ENCODE measurements around the gene PAQR7. TPM values are rescaled to one million over a fixed set of nuclear protein-coding genes. Genes with fewer than 3 reads are reported as not detected.

Gene PAQR7
- total RNA-seq, 1 experiment from 2014 or later: 6.4 TPM

- no peaks in the 10 kb centered on the region for H4K20me1 ChIP-seq (ENCODE audit: low read length)
- no peak overlapping the region for H2AFZ ChIP-seq (ENCODE audit: low read length)
- H3K4me3 ChIP-seq (ENCODE audit: low read length): no peak overlapping the region
- TF ChIP-seq CTCF (conservative IDR thresholded peaks at IDR 0.05; ENCODE audit: low read depth, low read length) (no peak), EZH2 (IDR thresholded peaks at IDR 0.05; ENCODE audit: low read length, unreplicated experiment) (no peak), EZH2phosphoT487 (IDR thresholded peaks at IDR 0.05; ENCODE audit: borderline replicate concordance, low read length) (no peak)
- ChIA-PET CTCF (no interaction called here), POLR2A (ENCODE audit: unreplicated experiment) (no interaction called here)
- H3K4me2 ChIP-seq (ENCODE audit: low read length): no peak overlapping the region
- H3K27me3 ChIP-seq (ENCODE audit: low read length): no peaks in the 10 kb centered on the region
- intact Hi-C loops (cut with micrococcal nuclease): no loop called here
- BruUV-seq (replicated peaks): no TSS peak
- H3K4me1 ChIP-seq (ENCODE audit: insufficient read depth, low read length): 0 out of 2 replicates have a peak, but pooled peaks cover 3% of the 10 kb centered on the region
- no peak overlapping the region for H3K9ac ChIP-seq (ENCODE audit: low read length)
- no peaks in the 10 kb centered on the region for H3K9me3 ChIP-seq (ENCODE audit: low read length)
- H3K27ac ChIP-seq (ENCODE audit: low read length): no peak overlapping the region
- H3K9me2 ChIP-seq (replicated peaks; ENCODE audit: low read length): no peaks in the 10 kb centered on the region
- H3K36me3 ChIP-seq (ENCODE audit: low read depth, low read length): no peaks in the 10 kb centered on the region
- H3F3A ChIP-seq (ENCODE audit: low read length, unreplicated experiment): no peaks in the 10 kb centered on the region
- no peak for ATAC-seq
- DNase-seq: no peak
- peaks cover 5% of the 10 kb centered on the region for H3K79me2 ChIP-seq (ENCODE audit: low read length)
These were observed 11.8 kb downstream of the PAQR7 start for GRCh38 chr1:25863486-25864262.

GRCh38 chr1:25862785-25863485 is 12.6 kb downstream of the PAQR7 start:
- no peaks in the 10 kb centered on the region for H3K9me3 ChIP-seq (ENCODE audit: low read length)
- H3K4me1 ChIP-seq (ENCODE audit: insufficient read depth, low read length): 0 out of 2 replicates have a peak, but pooled peaks cover 7% of the 10 kb centered on the region
- H3K36me3 ChIP-seq (ENCODE audit: low read depth, low read length): no peaks in the 10 kb centered on the region
- H3K9me2 ChIP-seq (replicated peaks; ENCODE audit: low read length): no peaks in the 10 kb centered on the region
- H3F3A ChIP-seq (ENCODE audit: low read length, unreplicated experiment): no peaks in the 10 kb centered on the region
- no peak for ATAC-seq
- H3K27me3 ChIP-seq (ENCODE audit: low read length): no peaks in the 10 kb centered on the region
- no peak overlapping the region for H3K27ac ChIP-seq (ENCODE audit: low read length)
- H2AFZ ChIP-seq (ENCODE audit: low read length): no peak overlapping the region
- no peaks in the 10 kb centered on the region for H4K20me1 ChIP-seq (ENCODE audit: low read length)
- CTCF ChIA-PET: no interaction called here
- TF ChIP-seq CTCF (conservative IDR thresholded peaks at IDR 0.05; ENCODE audit: low read depth, low read length) (no peak), EZH2phosphoT487 (IDR thresholded peaks at IDR 0.05; ENCODE audit: borderline replicate concordance, low read length) (no peak), EZH2 (IDR thresholded peaks at IDR 0.05; ENCODE audit: low read length, unreplicated experiment) (no peak)
- H3K79me2 ChIP-seq (ENCODE audit: low read length): peaks cover 12% of the 10 kb centered on the region
- no peak overlapping the region for H3K4me3 ChIP-seq (ENCODE audit: low read length)
- POLR2A ChIA-PET (ENCODE audit: unreplicated experiment): no interaction called here
- no TSS peak for BruUV-seq (replicated peaks)
- DNase-seq: no peak
- no peak overlapping the region for H3K4me2 ChIP-seq (ENCODE audit: low read length)
- intact Hi-C loops (cut with micrococcal nuclease): no loop called here
- H3K9ac ChIP-seq (ENCODE audit: low read length): no peak overlapping the region

All from PC-3 (cell line).